ENCODE results near the gene APCDD1L.

Gene APCDD1L

GRCh38 chr20:58463256-58463655 lies 51.9 kb downstream of the APCDD1L start:
- DNase-seq = no peak

- no peak for DNase-seq
Measured at GRCh38 chr20:58461899-58462298, 53.3 kb downstream of the APCDD1L start.

GRCh38 chr20:58461104-58461503 lies 54.1 kb downstream of the APCDD1L start:
- DNase-seq = no peak

GRCh38 chr20:58459058-58459750 lies 56.0 kb downstream of the APCDD1L start:
- DNase-seq = no peak

GRCh38 chr20:58458342-58459057 lies 56.7 kb downstream of the APCDD1L start:
- no peak for DNase-seq

GRCh38 chr20:58457083-58457695 lies 58.0 kb downstream of the APCDD1L start:
- no peak for DNase-seq

- DNase-seq = no peak
Measured at GRCh38 chr20:58454460-58454859, 60.7 kb downstream of the APCDD1L start.

- no peak for DNase-seq
Measured at GRCh38 chr20:58453391-58453790, 61.8 kb downstream of the APCDD1L start.

- no peak for DNase-seq
Measured at GRCh38 chr20:58452667-58453255, 62.4 kb downstream of the APCDD1L start.

GRCh38 chr20:58450254-58450653 lies 64.9 kb downstream of the APCDD1L start:
- no peak for DNase-seq

GRCh38 chr20:58449681-58450221 lies 65.4 kb downstream of the APCDD1L start:
- DNase-seq = no peak

- DNase-seq = no peak
Measured at GRCh38 chr20:58448958-58449357, 66.2 kb downstream of the APCDD1L start.

GRCh38 chr20:58447511-58448391 lies 67.4 kb downstream of the APCDD1L start:
- DNase-seq = peak; percentile 47

GRCh38 chr20:58446960-58447265 lies 68.3 kb downstream of the APCDD1L start:
- no peak for DNase-seq

- no peak for DNase-seq
Measured at GRCh38 chr20:58446264-58446959, 68.8 kb downstream of the APCDD1L start.

- no peak for DNase-seq
Measured at GRCh38 chr20:58444746-58445255, 70.4 kb downstream of the APCDD1L start.

GRCh38 chr20:58441723-58442122 lies 73.5 kb downstream of the APCDD1L start:
- DNase-seq = no peak

- DNase-seq = no peak
Measured at GRCh38 chr20:58440021-58440767, 75.0 kb downstream of the APCDD1L start.

GRCh38 chr20:58438970-58439808 lies 76.0 kb downstream of the APCDD1L start:
- DNase-seq = no peak
